ACHN (cell line): Measurements from ENCODE around the gene ZNF688.
"Not testable (repeated sequence)": the region's sequence is repeated elsewhere in the genome, so short reads cannot be mapped to it uniquely, and the experiment has no call there.

ENCODE experiments used
- DNase-seq: peaks from one replicate; pipeline ENCODE4 v3.0.0-alpha.2; 2015
- in situ Hi-C: cut with HindIII; loops from 2 replicates; pipeline ENCODE4 v1.10.0; 2017; ENCODE audit warnings: low sequenced_read_pairs, low pct_ligation_motif_present, low pct_unique_long_range_greater_than_20kb

ZNF688 gene

DNA sequence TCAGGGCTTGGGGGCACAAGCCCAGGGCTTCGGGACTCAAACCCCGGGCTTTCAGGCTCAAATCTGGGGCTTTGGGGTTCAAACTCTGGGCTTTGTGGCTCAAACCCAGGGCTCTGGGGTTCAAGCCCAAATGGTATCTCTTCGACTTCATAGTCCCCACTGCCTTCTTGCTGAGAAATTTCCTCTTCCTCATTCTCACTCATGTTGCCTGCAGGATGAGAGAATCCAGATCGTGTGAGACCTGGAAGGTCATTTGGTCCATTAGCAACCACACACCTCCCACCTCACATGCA is 45.7 kb downstream of the ZNF688 start:
- DNase-seq: peak; percentile 46
- in situ Hi-C loops: no loop called here

- in situ Hi-C loops: no loop called here
- DNase-seq: no peak
Measured at GRCh38 chr16:30524575-30525568, 46.6 kb downstream of the ZNF688 start.

DNA sequence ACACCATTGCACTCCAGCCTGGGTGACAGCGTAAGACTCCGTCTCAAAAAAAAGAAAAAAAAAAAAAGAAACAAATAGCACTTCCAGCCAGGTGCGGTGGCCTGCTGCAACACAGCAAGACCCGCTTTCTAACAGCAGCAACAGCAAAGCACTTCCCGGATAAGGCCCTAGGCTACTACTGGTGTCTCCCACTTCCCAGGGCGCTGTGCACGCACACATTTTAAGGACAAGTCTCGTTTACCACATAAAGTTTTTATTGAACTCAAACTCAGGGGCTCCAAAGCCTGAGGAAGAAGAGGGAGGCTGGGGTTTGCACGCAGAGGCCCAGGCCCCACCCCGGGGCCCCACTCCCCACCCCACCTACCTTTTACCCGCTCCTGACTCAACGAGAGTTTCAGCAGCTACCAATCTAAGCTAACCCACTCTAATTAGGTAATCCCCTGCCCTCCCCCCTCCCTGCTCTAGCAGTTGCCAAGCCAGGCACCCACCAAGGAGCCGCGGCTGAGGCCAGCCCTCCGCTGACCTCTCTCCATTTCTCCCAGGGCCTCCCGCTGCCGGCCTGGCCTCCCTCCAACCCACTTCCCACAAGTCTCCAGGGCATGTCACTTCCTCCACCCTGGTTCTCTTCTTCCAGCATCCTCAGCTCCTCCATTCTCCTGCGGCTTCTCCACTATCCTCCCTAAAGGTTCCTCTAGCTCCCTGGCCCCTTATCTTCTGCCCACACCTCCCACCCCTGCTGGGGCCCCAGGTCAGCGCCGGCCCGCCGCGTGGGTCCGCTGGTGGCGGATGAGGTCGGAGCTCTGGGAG is 47.5 kb downstream of the ZNF688 start:
- in situ Hi-C loops: no loop called here
- no peak for DNase-seq

DNA sequence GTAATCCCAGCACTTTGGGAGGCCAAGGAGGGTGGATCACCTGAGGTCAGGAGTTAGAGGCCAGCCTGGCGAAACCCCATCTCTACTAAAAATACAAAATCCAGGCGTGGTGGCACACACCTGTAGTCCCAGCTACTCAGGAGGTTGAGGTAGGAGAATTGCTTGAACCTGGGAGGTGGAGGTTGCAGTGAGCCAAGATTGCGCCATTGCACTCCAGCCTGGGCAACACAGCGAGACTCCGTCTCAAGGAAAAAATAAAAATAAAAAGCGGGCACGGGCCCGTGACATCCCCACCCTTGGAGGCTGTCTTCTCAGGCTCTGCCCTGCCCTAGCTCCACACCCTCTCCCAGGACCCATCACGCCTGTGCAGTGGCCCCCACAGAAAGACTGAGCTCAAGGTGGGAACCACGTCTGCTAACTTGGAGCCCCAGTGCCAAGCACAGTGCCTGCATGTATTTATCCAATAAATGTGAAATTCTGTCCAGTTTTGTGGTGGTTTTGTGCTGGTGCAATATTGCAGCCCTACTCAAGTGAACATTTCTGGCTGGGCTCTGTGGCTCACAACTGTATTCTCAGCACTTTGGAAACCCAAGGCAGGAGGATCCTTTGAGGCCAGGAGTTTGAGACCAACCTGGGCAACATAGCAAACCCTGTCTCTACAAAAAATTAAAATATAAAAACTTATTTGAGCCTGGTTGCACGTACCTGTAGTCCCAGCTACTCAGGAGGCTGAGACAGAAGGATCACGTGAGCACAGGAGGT is 48.6 kb downstream of the ZNF688 start:
- in situ Hi-C loops, DNase-seq: not testable (repeated sequence)

DNA sequence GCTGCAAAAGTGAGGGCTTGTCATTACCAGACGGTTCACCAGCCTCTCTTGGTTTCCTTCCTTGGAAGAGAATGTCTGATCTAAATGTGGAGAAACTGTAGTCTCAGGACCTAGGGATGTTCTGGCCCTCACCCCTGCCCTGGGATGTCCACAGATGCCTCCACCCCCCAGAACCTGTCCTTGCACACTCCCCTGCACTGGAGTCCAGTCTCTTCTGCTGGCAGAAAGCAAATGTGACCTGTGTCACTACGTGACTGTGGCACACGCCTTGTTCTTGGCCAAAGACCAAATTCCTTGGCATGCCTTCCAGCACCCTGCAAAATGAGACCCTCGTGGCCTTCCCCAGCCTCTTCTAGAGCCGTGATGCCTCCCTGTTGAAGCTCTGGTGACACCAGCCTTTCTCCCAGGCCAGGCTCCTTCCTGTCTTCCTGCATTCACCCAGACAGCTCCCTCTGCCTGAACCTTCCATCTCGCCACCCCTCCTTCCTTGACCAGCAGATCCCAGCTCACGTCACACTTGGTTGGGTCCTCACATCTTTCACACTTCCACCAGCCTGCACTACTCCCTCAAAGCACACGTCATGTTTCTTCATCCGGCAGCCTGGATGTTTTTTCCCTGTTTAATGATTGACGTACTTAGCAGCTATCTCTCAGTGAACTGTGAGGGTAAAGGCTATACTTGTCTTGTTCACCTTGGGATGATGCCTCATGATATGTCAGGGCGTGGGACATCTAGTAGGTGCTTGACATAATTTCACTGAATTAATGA is 49.5 kb downstream of the ZNF688 start:
- in situ Hi-C loops: no loop called here
- peak; percentile 90 for DNase-seq

- no peak for DNase-seq
- in situ Hi-C loops: no loop called here
Measured at GRCh38 chr16:30521476-30521872, 50.0 kb downstream of the ZNF688 start.
